ENCODE results near the gene NUP54.

The NUP54 gene

DNA sequence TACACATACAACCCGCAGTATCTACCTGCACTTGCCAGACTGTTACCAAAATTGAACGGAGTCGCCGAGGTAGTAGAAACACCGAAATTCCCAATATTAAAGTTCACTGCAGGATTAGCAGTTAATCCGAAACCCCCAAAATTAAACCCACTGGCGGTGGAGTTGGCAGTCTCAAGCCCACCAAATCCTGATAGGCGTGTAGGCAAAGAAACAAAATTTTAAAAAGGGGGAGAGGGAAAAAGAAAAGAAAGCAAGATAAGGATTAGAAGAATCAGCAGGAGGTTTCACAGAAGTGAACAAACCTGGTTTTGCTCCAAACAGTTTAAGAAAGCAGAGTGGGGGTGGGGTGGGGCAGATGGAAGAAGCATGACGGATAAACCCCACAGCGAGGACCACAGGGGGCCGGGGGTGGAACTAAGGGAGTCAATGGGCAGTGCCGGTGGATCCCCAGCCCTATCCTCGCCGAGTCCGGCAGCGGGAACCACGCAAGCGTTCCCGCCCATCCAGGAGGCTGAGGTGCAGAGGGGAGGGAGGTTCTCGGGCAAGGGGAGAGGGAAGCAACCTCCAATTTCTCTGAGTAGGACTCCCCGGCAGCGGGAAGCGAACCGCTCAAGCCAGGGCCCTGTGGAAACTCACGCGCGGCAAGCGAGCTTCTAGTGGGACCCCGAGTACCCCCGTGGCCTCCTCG is 599 bp downstream of the NUP54 start:
- in situ Hi-C loops (cut with MboI; ENCODE audit: low sequenced_read_pairs) = no loop called here

DNA sequence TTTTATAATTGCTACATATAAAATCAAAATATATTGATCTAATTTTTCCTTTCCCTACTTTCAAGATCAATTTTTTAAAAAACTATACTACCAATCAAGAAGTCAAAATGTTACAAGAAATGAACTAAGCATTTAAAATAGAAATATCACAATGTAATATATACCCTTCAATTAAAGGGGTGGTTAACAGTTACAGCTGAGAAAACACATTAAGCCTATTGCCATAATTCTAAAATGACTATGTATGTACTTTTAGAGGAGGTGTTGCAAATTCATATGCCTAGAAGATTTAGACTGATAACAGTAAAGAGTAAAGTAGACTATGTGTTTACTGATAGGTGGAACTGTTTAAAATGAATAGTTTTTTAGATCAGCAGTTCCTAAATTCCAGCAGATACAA is 3.7 kb downstream of the NUP54 start:
- in situ Hi-C loops (cut with MboI; ENCODE audit: low sequenced_read_pairs) = no loop called here

DNA sequence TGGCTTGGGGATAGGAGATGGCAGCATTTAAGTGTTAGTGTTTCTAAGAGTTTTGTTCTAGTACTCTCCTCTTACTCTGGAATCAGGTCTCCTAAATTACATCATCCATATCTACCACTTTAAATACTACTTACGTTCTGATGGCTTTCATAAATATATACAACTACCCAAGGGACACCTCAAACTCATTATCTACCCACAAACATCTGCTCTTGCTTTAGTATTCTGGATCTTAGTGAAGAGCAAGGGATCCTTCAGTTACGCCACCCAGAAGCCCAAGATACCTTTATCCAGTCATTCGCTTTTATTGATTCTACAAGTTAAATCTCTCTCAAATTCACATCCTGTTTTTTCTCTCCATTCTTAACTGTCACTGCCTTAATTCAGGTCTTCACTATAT is 7.0 kb downstream of the NUP54 start:
- in situ Hi-C loops (cut with MboI; ENCODE audit: low sequenced_read_pairs) = no loop called here

DNA sequence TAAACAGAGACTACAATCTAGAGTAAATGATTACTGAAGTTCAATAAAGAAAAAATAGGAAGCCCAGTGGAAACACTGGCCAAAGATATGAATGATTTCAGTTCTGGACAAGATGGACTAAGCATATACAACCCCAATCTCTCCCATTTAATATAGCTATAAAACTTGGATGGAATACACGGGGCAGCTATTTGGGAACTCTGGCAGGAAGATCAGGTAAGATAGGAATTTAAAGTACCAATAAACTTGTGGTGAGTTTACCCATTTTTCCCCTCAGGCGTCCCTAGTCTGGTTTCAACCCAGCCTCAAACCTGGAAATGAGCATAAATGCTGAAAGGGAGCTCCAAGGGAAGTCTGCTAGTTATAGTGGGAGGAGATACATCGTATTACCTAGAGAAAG is 20.4 kb downstream of the NUP54 start:
- in situ Hi-C loops (cut with MboI; ENCODE audit: low sequenced_read_pairs) = no loop called here

DNA sequence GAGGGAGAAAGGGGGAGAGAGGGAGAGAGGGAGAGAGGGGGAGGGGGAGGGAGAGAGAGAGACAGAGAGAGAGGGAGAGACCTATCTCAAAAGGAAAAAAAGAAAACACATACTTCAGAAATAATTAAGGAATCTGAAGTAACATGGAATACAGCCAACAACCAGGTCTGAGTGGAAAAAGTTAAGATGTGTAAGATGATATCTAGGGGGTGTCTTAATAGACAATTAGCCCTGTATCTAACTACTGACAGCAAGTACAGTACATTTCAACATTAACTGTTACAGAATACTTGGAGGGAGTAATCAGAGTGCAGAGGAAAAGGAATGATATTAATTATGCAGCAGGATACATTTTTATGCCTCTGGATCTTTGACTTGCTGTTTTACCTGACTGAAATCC is 22.4 kb downstream of the NUP54 start:
- in situ Hi-C loops (cut with MboI; ENCODE audit: low sequenced_read_pairs) = no loop called here

DNA sequence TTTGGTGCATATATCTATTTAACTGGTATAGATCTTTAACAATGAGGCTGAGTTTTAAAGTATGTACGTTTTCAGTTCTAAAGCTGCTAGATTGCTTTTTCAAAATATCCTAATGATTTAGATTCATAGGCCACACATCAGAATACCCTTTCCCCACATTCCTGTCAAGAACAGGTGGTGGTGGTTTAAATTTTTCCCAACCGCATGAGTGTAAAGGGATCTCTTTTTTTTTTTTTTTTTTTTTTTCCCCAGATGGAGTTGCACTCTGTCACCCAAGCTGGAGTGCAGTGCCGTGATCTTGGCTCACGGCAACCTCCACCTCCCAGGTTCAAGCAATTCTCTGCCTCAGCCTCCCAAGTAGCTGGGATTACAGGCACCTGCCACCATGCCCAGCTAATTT is 28.0 kb downstream of the NUP54 start:
- in situ Hi-C loops (cut with MboI; ENCODE audit: low sequenced_read_pairs) = no loop called here

DNA sequence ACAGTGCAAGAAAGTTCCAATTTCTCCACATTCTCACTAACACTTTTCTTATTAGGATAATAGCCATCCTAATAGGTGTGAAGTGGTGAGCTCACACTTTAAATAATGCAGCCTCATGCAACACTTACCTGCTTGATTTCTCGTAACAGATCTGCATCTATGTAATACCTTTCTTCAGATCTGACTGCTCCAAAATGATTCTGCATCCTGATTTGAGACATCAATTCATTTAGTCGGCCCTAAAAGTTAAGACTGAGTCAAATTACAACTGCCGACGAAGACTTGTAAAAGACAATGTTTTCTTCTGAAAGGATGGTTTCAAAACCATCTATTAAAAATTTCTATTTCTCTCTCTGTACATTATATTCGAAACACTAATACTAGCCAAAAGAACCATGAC is 30.7 kb downstream of the NUP54 start:
- in situ Hi-C loops (cut with MboI; ENCODE audit: low sequenced_read_pairs) = no loop called here

DNA sequence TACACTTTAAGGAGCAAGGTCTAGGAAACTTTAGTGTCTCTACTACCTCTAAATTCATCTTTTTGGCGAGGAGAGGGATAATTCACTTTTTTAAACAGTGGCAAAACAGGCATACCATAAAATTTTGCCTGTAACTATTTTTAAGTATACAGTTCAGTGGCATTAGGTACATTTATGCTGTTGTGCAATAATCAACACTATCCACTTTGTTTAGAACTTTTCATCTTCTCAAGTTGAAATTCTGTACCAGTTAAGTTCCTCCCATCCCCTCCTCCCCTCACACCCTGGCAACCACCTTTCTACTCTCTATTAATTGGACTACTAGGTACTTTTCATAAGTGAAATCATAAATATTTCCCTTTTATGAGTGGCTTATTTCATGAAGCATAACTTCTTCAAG is 31.4 kb downstream of the NUP54 start:
- in situ Hi-C loops (cut with MboI; ENCODE audit: low sequenced_read_pairs) = no loop called here

DNA sequence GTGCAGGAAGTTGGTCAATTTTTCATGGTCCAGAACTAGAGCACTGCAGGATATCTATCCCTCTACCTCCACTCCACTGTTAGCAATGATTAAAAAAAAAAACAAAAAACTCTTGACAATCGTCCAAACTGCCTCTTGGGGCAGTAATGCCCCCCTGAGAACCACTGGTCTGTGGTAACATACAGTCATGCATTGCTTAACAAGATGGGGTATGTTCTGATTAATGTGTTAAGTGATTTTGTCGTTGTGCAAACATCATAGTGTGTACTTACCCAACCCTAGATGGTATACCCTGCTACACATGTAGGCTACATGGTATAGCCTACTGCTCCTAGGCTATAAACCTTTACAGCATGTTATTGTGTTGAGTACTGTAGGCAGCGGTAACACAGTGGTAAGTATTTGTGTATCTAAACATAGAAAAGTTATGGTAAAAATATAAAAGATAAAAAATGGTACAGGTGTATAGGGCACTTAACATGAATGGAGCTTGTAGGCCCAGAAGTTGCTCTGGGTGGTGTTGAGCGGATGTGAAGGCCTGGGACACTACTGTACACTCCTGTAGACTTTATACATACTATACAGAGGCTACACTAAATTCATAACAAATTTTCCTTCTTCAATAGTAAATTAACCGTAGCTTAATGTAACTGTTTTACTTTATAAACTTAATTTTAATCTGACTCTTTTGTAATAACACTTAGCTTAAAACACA is 39.6 kb downstream of the NUP54 start:
- in situ Hi-C loops (cut with MboI; ENCODE audit: low sequenced_read_pairs) = no loop called here

DNA sequence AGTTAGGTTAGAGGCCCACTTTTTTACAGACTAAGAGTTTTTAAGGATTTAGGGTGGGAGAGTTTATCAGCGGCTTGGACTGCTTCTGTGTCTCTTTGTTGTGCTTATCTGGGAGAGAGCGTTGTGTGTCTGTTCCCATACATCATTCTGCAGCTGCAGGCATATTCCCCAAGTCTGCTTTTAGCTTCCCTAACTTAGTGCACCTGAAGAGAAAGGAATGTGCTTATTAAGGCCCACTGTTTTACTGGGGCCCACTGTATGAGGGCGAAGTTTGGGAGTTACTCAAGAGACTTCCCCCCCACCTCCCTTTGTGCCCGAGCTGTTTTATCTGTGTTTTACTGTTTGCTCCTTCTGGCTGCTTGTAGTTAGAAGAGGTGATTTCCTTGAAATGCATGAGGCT is 41.8 kb downstream of the NUP54 start:
- in situ Hi-C loops (cut with MboI; ENCODE audit: low sequenced_read_pairs) = no loop called here

DNA sequence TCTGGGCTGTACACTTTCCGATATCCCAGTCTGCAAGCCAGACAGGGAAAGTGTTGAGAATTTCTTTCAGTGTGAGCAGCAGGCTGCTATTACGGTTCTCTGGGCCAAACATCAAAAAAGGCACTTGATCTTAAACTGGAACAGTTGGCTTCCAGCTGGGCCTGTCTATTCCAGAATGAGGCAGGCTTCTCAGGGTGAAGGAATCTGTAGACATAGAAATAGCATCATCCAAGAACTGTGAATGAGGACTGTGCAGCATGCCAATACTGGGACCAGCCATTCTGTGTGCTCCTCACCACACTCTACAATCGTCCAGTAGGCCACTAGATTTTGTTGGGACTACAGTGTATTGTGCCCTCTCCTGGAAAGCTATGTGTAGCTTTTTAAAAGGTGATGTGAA is 42.5 kb downstream of the NUP54 start:
- in situ Hi-C loops (cut with MboI; ENCODE audit: low sequenced_read_pairs) = no loop called here

DNA sequence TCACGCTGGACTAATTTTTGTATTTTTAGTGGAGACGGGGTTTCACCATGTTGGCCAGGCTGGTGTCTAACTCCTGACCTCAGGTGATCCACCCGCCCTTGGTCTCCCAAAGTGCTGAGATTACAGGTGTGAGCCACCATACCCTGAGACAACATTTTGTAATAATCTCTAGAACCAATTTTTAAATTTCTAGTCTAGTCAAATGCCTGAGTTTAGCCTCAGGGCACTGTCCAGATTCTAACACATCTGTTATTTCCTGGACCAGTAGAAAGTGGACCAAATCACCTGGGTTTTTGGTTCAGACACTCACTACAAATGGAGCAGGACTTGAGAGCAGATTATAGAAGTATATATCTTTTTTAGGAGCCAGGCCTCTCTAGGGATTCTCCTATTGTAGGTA is 52.1 kb downstream of the NUP54 start:
- in situ Hi-C loops (cut with MboI; ENCODE audit: low sequenced_read_pairs) = no loop called here

DNA sequence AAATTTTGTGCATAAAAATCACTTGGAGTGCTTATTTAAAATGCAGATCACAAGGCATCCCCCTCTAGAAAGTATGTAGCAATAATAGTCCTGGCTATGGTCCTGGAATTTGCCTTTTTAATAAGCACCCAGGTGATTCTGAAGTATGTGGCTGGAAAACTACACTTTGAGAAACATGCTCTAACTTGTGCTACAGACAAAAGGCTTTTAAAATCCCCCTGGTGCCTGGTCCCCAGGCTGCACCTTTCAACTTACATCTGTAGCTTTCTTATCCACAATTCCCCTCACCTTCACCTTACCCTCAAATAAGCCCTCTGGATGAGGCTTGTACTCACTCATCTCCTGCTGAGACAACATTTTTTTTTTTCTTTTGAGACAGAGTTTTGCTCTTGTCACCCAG is 52.6 kb downstream of the NUP54 start:
- in situ Hi-C loops (cut with MboI; ENCODE audit: low sequenced_read_pairs) = no loop called here

DNA sequence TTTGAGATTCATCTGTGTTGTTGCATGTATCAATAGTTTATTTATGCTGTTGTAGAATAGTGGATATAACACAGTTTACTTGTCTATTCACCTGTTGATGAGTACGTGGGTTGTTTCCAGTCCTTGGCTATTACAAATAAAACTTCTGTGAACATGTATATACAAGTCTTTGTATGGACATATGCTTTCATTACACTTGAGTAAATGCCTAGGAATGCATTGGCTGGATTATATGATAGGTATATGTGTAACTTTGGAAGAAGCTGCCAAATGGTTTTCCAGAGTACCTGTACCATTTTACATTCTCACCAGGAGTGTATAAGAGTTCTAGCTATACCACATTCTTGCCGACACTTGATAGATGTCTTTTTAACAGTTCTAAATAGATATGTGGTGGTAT is 57.1 kb downstream of the NUP54 start:
- in situ Hi-C loops (cut with MboI; ENCODE audit: low sequenced_read_pairs) = no loop called here

DNA sequence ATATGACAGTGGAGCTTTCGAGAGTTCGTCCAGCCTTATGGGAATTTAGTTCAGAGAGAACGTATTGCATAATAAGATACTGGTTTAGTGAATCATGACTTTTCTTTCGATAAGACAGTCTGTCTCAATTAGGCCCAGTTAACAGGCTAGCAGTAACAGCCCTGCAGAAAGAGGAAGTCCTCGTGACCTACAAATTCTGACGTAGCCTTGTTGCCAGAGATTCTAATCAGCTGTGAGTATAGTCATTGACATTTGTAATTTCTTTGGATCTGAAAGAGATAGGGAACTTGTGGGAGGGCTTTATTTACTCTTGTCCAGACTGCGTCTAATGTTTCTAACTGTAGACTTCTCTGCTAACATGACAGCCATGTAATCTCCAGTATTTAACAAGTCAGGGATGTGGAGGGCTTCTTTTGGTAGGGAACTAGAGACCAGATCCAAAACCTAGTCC is 57.9 kb downstream of the NUP54 start:
- in situ Hi-C loops (cut with MboI; ENCODE audit: low sequenced_read_pairs) = no loop called here

DNA sequence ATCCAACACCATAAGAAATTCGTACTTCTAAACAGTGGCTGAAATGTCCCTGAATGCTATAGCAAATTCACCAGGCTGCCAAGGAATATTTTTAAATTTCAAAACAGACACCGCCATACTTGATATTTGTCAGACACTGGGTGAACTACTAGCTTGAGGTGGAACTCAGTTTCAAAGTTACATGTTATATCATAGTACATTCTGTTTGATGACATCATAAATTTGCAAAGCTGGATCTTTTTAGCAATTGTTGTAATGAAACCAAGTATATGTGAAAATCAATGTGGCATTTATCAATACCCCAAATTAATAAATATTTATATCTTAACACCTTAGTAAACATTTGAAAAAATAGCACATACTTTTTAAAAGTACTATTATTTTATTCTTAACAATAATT is 59.5 kb downstream of the NUP54 start:
- in situ Hi-C loops (cut with MboI; ENCODE audit: low sequenced_read_pairs) = no loop called here

DNA sequence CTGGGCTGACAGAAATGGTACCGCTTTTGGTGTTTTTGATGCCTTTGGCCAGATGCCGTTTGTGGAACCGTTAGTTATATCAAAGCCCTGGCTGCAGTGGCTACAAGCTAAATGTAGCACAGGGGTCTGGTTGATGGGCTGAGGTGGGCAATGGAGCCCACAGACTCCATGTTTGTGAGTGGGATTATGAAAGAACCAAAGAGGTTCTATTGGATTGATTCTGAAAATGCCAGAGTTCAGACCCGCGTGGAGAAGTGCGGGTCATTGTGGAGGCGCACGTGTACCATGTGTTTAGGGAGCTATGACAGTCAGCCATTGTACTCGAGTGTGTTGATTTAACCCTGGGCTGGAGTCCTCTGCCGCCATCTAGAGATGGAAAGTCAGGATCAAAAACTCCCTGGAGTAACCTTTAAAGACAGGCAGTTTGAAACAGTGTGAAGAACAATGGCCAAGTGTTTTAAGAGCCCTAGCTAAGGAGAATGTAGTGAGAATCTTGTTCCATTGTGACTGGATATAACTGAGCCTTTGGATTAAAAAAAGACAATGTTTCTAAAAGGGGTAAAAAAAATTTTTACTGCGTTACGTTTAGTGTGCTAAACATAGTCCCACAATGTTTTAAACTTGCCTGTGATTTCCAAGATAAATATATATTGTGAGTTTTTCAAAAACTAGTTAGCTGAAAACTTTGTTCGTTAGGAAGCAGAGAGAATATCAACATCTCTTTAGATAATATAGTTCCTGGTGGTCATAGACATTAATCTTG is 61.0 kb downstream of the NUP54 start:
- in situ Hi-C loops (cut with MboI; ENCODE audit: low sequenced_read_pairs) = no loop called here

DNA sequence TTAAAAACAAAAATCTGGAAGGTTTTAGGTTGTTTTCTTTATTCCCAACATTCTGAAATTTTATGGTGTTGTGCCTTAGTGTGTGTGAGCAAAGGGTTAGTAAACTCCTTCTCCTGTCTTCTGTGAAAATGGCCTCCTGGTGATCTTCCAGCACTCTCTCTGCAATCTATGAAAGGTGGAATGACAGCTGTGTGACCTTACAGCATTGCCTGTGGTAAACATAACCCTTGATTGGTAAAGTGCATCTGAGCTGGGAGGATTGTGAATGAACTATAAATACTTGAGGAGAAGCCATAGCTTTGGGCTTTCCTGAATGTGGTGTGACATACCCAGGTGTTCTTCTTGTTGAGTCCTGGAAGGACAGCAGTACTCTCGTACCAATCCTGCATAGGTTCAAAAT is 63.7 kb downstream of the NUP54 start:
- in situ Hi-C loops (cut with MboI; ENCODE audit: low sequenced_read_pairs) = no loop called here

DNA sequence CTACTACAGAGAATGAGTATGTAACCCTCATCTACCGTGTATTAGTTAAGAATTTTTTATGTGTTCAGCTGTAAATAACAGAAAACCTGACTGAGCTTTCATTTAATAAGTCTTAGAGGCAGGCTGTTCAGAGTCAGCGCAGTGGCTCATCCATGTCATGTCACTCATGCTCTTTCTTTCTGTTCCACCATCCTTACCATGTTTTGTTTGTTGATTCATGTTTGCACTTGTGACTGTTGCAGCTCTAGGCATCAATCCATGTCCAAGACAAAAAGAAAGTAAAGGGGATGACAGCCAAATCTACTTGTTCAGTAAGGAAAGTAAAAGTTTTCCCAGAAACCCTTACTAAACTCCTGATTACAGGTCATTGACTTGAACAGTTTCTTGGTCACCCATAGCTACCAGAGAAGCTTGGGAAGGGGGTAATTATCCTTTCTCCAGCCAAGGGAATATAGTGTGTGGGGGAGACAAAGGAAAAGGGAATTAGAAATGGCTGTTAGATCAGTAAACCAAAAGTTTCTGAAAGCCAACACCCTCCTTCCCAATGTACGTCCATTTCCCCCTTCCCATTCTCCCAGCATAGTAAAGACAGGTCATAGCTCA is 64.7 kb downstream of the NUP54 start:
- in situ Hi-C loops (cut with MboI; ENCODE audit: low sequenced_read_pairs) = no loop called here

DNA sequence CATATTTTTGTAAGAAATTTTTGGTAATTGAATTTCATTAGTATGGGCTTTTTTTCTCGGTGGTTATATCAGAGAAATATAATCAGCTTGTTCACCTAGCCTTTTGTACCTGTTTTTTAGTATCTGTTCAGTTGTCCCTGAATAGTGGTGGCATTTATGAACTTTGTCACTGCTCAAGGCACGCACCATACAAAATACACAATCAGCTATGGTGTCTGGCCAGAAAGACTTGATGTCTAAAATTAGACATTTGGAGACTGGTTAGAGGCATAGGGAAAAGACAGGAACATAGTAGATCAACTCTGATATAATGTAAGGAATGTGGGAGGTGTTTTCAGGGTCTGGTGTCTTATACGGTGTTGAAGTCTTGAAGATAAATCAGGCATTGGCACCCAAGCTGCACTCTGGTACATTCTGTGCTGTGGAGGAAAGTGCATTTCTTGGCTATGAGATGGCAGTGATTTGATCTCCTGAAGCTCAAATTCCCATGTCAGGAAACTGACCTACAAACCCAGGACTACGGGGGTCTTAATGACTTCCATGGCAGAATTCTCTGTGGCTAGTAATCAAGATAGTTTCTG is 70.1 kb downstream of the NUP54 start:
- in situ Hi-C loops (cut with MboI; ENCODE audit: low sequenced_read_pairs) = no loop called here

DNA sequence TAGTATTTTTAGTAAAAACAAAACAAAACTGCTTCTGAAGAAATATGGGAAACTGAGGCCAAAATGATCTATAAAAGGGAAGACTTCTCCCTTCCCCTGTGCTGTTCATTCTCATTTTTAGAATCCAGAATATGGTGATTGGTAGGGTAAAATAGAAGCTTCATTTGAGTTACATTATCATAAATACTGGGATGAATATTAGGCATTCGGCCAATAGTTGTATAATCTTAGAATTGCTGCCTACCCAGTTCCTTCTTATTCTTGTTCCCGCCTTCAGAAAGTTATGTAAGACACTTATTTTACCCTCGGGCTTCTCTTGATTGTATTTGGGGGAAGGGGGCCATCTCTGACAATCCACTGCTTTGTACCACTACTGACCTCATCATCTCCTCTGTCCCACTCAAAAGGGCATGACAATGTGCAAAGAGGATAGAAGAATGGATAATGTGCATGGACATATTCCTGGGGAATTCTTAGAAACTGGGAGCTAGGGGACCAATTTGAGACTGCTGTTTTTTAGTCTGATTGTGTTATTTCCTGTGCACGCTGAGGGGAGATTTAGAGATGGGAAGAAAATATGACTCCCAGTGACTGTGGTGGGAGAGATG is 73.1 kb downstream of the NUP54 start:
- in situ Hi-C loops (cut with MboI; ENCODE audit: low sequenced_read_pairs) = no loop called here

Measured in HL-60/S4 treated with phorbol 12-myristate 13-acetate at 8.2 ng/mL for 4 days and 3 days (cell line).